H1 (cell line): Measurements from ENCODE around the gene ABCC11. TPM values are rescaled to one million over a fixed set of nuclear protein-coding genes. Genes with fewer than 3 reads are reported as not detected.

Experiments
- BACH1 ChIP-seq: IDR thresholded peaks from 2 replicates; pipeline ENCODE4 v1.6.1; 2012; ENCODE audit warnings: low read length, improper control_type of control experiment
- CBX8 ChIP-seq: fragments of 300-800, 300-1000 bp; sonication (generic); IDR thresholded peaks from 2 replicates; pipeline ENCODE4 v1.7.1; 2016; ENCODE audit warnings: low read depth, low read length, borderline replicate concordance
- CHD2 ChIP-seq: IDR thresholded peaks from 2 replicates; pipeline ENCODE4 v1.6.1; 2012; ENCODE audit warnings: low read length, improper control_type of control experiment
- CHD7 ChIP-seq: fragments of 300-600 bp; sonication (generic); IDR thresholded peaks from 2 replicates; pipeline ENCODE4 v1.7.1; 2012; ENCODE audit warnings: low read length, moderate library complexity, mild to moderate bottlenecking, inconsistent platforms; ENCODE audit not compliant: insufficient replicate concordance
- JUND ChIP-seq: IDR thresholded peaks from 2 replicates; pipeline ENCODE4 v1.6.1; 2011; ENCODE audit warnings: mild to moderate bottlenecking, improper control_type of control experiment, low read length
- NANOG ChIP-seq: IDR thresholded peaks from 2 replicates; pipeline ENCODE4 v1.6.1; 2011; ENCODE audit warnings: low read length, low read depth, mild to moderate bottlenecking, inconsistent platforms; ENCODE audit not compliant: insufficient read depth, poor library complexity, severe bottlenecking
- RNF2 ChIP-seq: fragments of 200-900, 300-1000 bp; sonication (generic); IDR thresholded peaks from 2 replicates; pipeline ENCODE4 v1.7.1; 2016; ENCODE audit warnings: borderline replicate concordance, low read depth, mild to moderate bottlenecking, antibody characterized with exemption, low read length; ENCODE audit not compliant: poor library complexity, severe bottlenecking; ENCODE audit errors: missing control alignments
- SAP30 ChIP-seq: fragments of 300-600 bp; sonication (generic); IDR thresholded peaks from 2 replicates; pipeline ENCODE4 v1.7.1; 2012; ENCODE audit warnings: low read length, moderate library complexity, mild to moderate bottlenecking, inconsistent platforms; ENCODE audit not compliant: insufficient read depth, insufficient replicate concordance
- SP4 ChIP-seq: IDR thresholded peaks from 2 replicates; pipeline ENCODE4 v1.6.1; 2012; ENCODE audit warnings: low read length, inconsistent platforms
- TAF1 ChIP-seq: IDR thresholded peaks from 2 replicates; pipeline ENCODE4 v1.6.1; 2011; ENCODE audit warnings: mild to moderate bottlenecking, low read depth, low read length
- TCF12 ChIP-seq: IDR thresholded peaks from 2 replicates; pipeline ENCODE4 v1.6.1; 2011; ENCODE audit warnings: low read depth, mild to moderate bottlenecking, low read length
- polyA plus RNA-seq, 7 experiments: library from polyadenylated mRNA; depleted of rRNA in 3 of 7; stranded (reverse) in 5 of 7; unstranded in 2 of 7; fragments of >200 nt in 5 of 7; fragments of 200-250 nt in 2 of 7; gene quantifications; 1 replicate in 5 of 7; 2 replicates in 1 of 7; 4 replicates in 1 of 7; pipeline versions ENCODE4 v1.2.1 to v1.2.3, GENCODE V29; 2011 to 2013; ENCODE audit warnings: missing spikeins in 2 of 7, mixed read lengths in 2 of 7
- total RNA-seq: library from RNA; stranded (reverse); fragmentation: NEBNext Ultra II Directional; extraction: Animal tissue kit (Norgen Biotek cat#: 25700); gene quantifications from 2 replicates; pipeline ENCODE4 v1.2.1, GENCODE V29; 2021

The ABCC11 gene
- total and polyA plus RNA-seq, 2 of the 8 experiments (the other 6 are each of a cell fraction or from before 2014, with no cell fraction given): 0.06 TPM; not detected in 1

GRCh38 chr16:48188449-48189102, 58.8 kb downstream of the ABCC11 start (continued):
- TF ChIP-seq CHD7 (no peak), RNF2 (no peak), TAF1 (no peak), SP4 (no peak), TCF12 (no peak), CBX8 (no peak), BACH1 (no peak), NANOG (no peak), SAP30 (no peak), CHD2 (no peak), JUND (no peak)
